ENCODE results near the gene MGAT4C. TPM values are rescaled to one million over a fixed set of nuclear protein-coding genes. Genes with fewer than 3 reads are reported as not detected.
"Not testable (repeated sequence)": the region's sequence is repeated elsewhere in the genome, so short reads cannot be mapped to it uniquely, and the experiment has no call there.

MGAT4C gene
- 0.46 and 0.65 TPM in 2 replicates for total RNA-seq
- long read RNA-seq: 0 reads

DNA sequence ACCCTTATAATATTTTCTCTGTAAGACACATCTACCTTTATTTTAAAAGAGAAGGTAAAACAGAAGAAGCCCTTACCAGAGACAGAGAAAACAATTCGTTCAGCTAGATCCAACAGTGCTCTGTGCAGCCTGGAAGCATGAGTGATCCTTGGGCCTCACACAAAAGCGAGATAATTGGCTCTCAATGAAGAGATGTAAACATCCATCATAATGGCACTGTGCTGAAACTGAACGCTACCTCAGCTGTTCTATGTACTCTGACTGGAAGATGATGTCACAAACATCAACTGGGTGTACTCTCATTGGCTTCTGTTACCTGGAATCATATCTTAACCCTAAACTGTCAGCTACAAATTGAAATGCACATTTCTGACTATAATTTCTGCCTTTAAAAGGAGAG is at the start of gene MGAT4C:
MGAT4C (minus strand) TSS at position 229 of the 400 bp plus-strand sequence.
- Mint-ChIP-seq H3K4me1 (ENCODE audit: unreplicated experiment) (no peaks in the 10 kb centered on the region), H3K36me3 (ENCODE audit: unreplicated experiment) (no peaks in the 10 kb centered on the region), H3K27me3 (ENCODE audit: unreplicated experiment) (no peaks in the 10 kb centered on the region), H3K9me3 (ENCODE audit: unreplicated experiment) (no peaks in the 10 kb centered on the region), H3K27ac (ENCODE audit: unreplicated experiment) (no peak within 1 kb of the TSS), H3K4me3 (ENCODE audit: unreplicated experiment) (no peak within 1 kb of the TSS)
- TF ChIP-seq, protein P1, sequence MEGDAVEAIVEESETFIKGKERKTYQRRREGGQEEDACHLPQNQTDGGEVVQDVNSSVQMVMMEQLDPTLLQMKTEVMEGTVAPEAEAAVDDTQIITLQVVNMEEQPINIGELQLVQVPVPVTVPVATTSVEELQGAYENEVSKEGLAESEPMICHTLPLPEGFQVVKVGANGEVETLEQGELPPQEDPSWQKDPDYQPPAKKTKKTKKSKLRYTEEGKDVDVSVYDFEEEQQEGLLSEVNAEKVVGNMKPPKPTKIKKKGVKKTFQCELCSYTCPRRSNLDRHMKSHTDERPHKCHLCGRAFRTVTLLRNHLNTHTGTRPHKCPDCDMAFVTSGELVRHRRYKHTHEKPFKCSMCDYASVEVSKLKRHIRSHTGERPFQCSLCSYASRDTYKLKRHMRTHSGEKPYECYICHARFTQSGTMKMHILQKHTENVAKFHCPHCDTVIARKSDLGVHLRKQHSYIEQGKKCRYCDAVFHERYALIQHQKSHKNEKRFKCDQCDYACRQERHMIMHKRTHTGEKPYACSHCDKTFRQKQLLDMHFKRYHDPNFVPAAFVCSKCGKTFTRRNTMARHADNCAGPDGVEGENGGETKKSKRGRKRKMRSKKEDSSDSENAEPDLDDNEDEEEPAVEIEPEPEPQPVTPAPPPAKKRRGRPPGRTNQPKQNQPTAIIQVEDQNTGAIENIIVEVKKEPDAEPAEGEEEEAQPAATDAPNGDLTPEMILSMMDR (IDR thresholded peaks at IDR 0.05): no peak
- DNase-seq (ENCODE audit: extremely low spot score, unreplicated experiment): no peak

DNA sequence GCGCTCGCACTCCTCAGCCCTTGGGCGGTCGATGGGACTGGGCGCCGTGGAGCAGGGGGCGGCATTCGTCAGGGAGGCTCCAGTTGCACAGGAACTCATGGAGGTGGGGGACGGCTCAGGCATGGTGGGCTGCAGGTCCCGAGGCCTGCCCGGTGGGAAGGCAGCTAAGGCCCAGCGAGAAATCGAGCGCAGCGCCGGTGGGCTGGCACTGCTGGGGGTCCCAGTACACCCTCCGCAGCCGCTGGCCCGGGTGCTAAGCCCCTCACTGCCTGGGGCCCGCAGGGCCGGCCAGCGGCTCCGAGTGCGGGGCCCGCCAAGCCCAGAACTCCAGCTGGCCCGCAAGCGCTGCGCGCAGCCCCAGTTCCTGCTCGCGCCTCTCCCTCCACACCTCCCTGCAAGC is 40.2 kb upstream of the MGAT4C start:
- not testable (repeated sequence) for H3K27me3 Mint-ChIP-seq (ENCODE audit: unreplicated experiment); H3K4me3 Mint-ChIP-seq (ENCODE audit: unreplicated experiment); H3K27ac Mint-ChIP-seq (ENCODE audit: unreplicated experiment)

DNA sequence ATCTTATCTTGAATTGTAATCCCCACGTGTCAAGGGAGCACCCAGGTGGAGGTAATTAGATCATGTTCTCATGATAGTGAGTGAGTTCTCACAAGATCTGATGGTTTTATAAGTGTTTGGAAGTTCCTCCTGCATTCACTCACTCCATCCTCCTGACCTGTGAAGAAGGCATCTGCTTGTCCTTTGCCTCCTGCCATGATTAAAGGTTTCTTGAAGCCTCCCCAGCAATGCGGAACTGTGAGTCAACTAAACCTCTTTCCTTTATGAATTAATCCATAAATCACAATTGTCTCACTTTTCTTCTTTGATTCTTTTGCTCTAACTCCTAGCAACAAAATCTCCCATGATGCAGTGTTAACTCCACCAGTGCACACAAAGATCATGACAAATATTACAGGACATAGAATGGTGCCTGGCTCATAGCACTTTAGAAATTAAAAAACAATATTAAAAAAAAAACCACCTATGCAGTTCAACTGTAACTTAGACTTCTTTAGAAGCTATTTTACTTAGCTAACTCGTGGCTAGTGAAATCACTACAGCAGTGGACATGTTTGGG is 37.6 kb upstream of the MGAT4C start:
- TF ChIP-seq, protein P1 (IDR thresholded peaks at IDR 0.05): no peak
- Mint-ChIP-seq H3K4me1 (ENCODE audit: unreplicated experiment) (no peaks in the 10 kb centered on the region), H3K9me3 (ENCODE audit: unreplicated experiment) (peaks cover 5% of the 10 kb centered on the region), H3K4me3 (ENCODE audit: unreplicated experiment) (no peak overlapping the region), H3K36me3 (ENCODE audit: unreplicated experiment) (no peaks in the 10 kb centered on the region), H3K27ac (ENCODE audit: unreplicated experiment) (no peak overlapping the region), H3K27me3 (ENCODE audit: unreplicated experiment) (peaks cover 2% of the 10 kb centered on the region)
- DNase-seq (ENCODE audit: extremely low spot score, unreplicated experiment): no peak

More for the DNA sequence above, 40.2 kb upstream of the MGAT4C start:
- not testable (repeated sequence) for H3K4me1 Mint-ChIP-seq (ENCODE audit: unreplicated experiment); H3K9me3 Mint-ChIP-seq (ENCODE audit: unreplicated experiment); DNase-seq (ENCODE audit: extremely low spot score, unreplicated experiment); H3K36me3 Mint-ChIP-seq (ENCODE audit: unreplicated experiment)

DNA sequence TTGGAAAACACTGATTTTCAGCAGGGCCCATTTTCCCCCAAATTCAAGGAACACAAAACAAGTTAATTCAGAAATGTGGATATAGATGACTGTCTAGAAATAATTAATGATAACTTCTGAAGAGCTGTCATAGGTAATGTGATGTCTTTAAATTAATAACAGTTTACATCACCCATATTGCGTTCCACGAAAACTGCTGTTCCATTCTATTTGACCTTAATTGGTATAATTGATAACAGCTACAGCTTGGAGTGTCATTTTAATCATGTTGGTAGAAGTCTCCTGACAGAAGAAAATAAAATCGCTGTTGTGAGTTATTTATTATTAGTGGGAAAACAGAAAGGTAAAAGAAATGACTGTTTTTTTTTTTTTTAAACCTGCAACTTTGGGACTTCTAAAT is 36.3 kb upstream of the MGAT4C start:
- DNase-seq (ENCODE audit: extremely low spot score, unreplicated experiment): no peak
- Mint-ChIP-seq H3K9me3 (ENCODE audit: unreplicated experiment) (peaks cover 5% of the 10 kb centered on the region), H3K4me1 (ENCODE audit: unreplicated experiment) (no peaks in the 10 kb centered on the region), H3K27me3 (ENCODE audit: unreplicated experiment) (peaks cover 2% of the 10 kb centered on the region), H3K4me3 (ENCODE audit: unreplicated experiment) (no peak overlapping the region), H3K36me3 (ENCODE audit: unreplicated experiment) (no peaks in the 10 kb centered on the region), H3K27ac (ENCODE audit: unreplicated experiment) (no peak overlapping the region)
- TF ChIP-seq, protein P1 (IDR thresholded peaks at IDR 0.05): no peak

DNA sequence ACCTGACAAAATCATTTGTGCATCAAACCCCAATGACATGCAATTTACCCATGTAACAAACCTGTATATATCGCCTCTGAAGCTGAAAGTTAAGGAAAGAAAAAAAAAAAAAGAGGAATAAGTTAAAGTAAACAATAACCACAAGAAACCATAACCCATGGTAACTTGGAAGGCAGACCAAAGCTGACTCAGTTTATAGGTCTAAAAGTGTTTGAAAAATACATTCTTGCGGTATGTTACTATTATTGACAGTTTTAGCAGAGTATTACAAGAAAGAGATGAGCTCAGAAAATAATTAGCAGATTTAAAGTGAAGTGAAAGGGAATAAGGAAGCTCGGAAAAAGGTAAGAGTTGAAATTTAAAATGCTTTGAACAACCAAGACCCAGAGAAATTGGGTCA is 34.4 kb upstream of the MGAT4C start:
- Mint-ChIP-seq H3K36me3 (ENCODE audit: unreplicated experiment) (no peaks in the 10 kb centered on the region), H3K4me3 (ENCODE audit: unreplicated experiment) (no peak overlapping the region), H3K9me3 (ENCODE audit: unreplicated experiment) (peaks cover 5% of the 10 kb centered on the region), H3K27ac (ENCODE audit: unreplicated experiment) (no peak overlapping the region), H3K27me3 (ENCODE audit: unreplicated experiment) (peaks cover 2% of the 10 kb centered on the region), H3K4me1 (ENCODE audit: unreplicated experiment) (no peaks in the 10 kb centered on the region)
- TF ChIP-seq, protein P1 (IDR thresholded peaks at IDR 0.05): no peak
- no peak for DNase-seq (ENCODE audit: extremely low spot score, unreplicated experiment)

DNA sequence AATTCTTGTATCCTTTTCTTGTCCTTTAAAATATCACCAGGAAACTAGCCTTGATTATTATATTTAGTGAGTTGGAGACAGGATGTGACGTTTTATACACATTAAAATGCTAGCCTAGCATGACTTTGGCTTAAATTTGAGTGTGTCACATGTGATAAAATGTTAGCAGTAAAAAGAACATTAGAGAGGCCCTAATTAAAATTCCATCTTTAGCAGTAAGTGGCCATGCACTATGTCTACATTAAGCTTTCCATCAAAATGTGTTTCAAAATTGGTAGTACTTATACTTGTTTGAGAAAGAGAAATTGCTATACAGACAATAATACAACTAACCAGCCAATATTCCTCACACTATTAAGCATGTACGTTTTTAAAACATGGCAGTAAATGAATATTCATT is 29.9 kb upstream of the MGAT4C start:
- Mint-ChIP-seq H3K27ac (ENCODE audit: unreplicated experiment) (no peak overlapping the region), H3K4me3 (ENCODE audit: unreplicated experiment) (no peak overlapping the region), H3K27me3 (ENCODE audit: unreplicated experiment) (no peaks in the 10 kb centered on the region), H3K4me1 (ENCODE audit: unreplicated experiment) (no peaks in the 10 kb centered on the region), H3K9me3 (ENCODE audit: unreplicated experiment) (peaks cover 5% of the 10 kb centered on the region), H3K36me3 (ENCODE audit: unreplicated experiment) (no peaks in the 10 kb centered on the region)
- no peak for DNase-seq (ENCODE audit: extremely low spot score, unreplicated experiment)
- TF ChIP-seq, protein P1 (IDR thresholded peaks at IDR 0.05): no peak
